PC-9 (cell line): ENCODE results near the gene TRIM44.

Experiments
- CTCF ChIP-seq: fragments of 200-600 bp; sonication (generic); conservative IDR thresholded peaks from 2 replicates; pipeline ENCODE4 v1.6.1; 2017; ENCODE audit warnings: mixed run types, antibody characterized with exemption, mild to moderate bottlenecking, moderate library complexity
- EZH2 ChIP-seq: fragments of 200-600 bp; sonication (generic); IDR thresholded peaks from 2 replicates; pipeline ENCODE4 v1.8.0; 2017; ENCODE audit warnings: antibody characterized with exemption, low read depth

- TF ChIP-seq CTCF (no peak), EZH2 (no peak)
Measured at GRCh38 chr11:35814081-35814695, 151.6 kb downstream of the TRIM44 start.
